ENCODE data around the gene PTAFR.

The PTAFR gene

GRCh38 chr1:28190996-28191645 is 14.6 kb upstream of the PTAFR start:
- Histone ChIP-seq H3K4me2 (no peak overlapping the region), H3K79me2 (ENCODE audit: insufficient read depth, low read depth) (no peaks in the 10 kb centered on the region), H3K36me3 (ENCODE audit: insufficient read depth) (no peaks in the 10 kb centered on the region), H4K20me1 (ENCODE audit: insufficient read depth) (no peaks in the 10 kb centered on the region), H3K27ac (no peak overlapping the region), H2AFZ (ENCODE audit: low read depth) (no peak overlapping the region), H3K27me3 (ENCODE audit: insufficient read depth, low read depth) (no peaks in the 10 kb centered on the region), H3K4me1 (ENCODE audit: low read depth, poor library complexity, severe bottlenecking) (no peaks in the 10 kb centered on the region), H3K9ac (no peak overlapping the region), H3K4me3 (IDR thresholded peaks at IDR 0.05; ENCODE audit: insufficient read depth, low read depth, low read length) (no peak overlapping the region)
- no peak for TF ChIP-seq CTCF (conservative IDR thresholded peaks at IDR 0.05; ENCODE audit: low read depth, low read length)

GRCh38 chr1:28190337-28190979 is 14.0 kb upstream of the PTAFR start:
- Histone ChIP-seq H3K27me3 (ENCODE audit: insufficient read depth, low read depth) (no peaks in the 10 kb centered on the region), H3K4me1 (ENCODE audit: low read depth, poor library complexity, severe bottlenecking) (no peaks in the 10 kb centered on the region), H3K9ac (no peak overlapping the region), H3K4me2 (no peak overlapping the region), H3K4me3 (IDR thresholded peaks at IDR 0.05; ENCODE audit: insufficient read depth, low read depth, low read length) (no peak overlapping the region), H4K20me1 (ENCODE audit: insufficient read depth) (no peaks in the 10 kb centered on the region), H3K36me3 (ENCODE audit: insufficient read depth) (no peaks in the 10 kb centered on the region), H3K79me2 (ENCODE audit: insufficient read depth, low read depth) (no peaks in the 10 kb centered on the region), H2AFZ (ENCODE audit: low read depth) (no peak overlapping the region), H3K27ac (no peak overlapping the region)
- TF ChIP-seq CTCF (conservative IDR thresholded peaks at IDR 0.05; ENCODE audit: low read depth, low read length), result no peak

GRCh38 chr1:28185071-28185470 is 8.6 kb upstream of the PTAFR start:
- no peak overlapping the region for H3K4me3 ChIP-seq (IDR thresholded peaks at IDR 0.05; ENCODE audit: insufficient read depth, low read depth, low read length)
- H4K20me1 ChIP-seq (ENCODE audit: insufficient read depth), result no peaks in the 10 kb centered on the region
- H3K27ac ChIP-seq, result no peak overlapping the region
- H3K27me3 ChIP-seq (ENCODE audit: insufficient read depth, low read depth), result no peaks in the 10 kb centered on the region
- H3K79me2 ChIP-seq (ENCODE audit: insufficient read depth, low read depth), result no peaks in the 10 kb centered on the region
- no peak for TF ChIP-seq CTCF (conservative IDR thresholded peaks at IDR 0.05; ENCODE audit: low read depth, low read length)
- no peak overlapping the region for H3K9ac ChIP-seq
- no peak overlapping the region for H2AFZ ChIP-seq (ENCODE audit: low read depth)
- no peaks in the 10 kb centered on the region for H3K4me1 ChIP-seq (ENCODE audit: low read depth, poor library complexity, severe bottlenecking)
- H3K4me2 ChIP-seq, result no peak overlapping the region
- no peaks in the 10 kb centered on the region for H3K36me3 ChIP-seq (ENCODE audit: insufficient read depth)

GRCh38 chr1:28180306-28181305 is 4.1 kb upstream of the PTAFR start:
- H3K27me3 ChIP-seq (ENCODE audit: insufficient read depth, low read depth), result no peaks in the 10 kb centered on the region
- no peak overlapping the region for H3K4me3 ChIP-seq (IDR thresholded peaks at IDR 0.05; ENCODE audit: insufficient read depth, low read depth, low read length)
- no peak overlapping the region for H2AFZ ChIP-seq (ENCODE audit: low read depth)
- H3K79me2 ChIP-seq (ENCODE audit: insufficient read depth, low read depth), result no peaks in the 10 kb centered on the region
- no peaks in the 10 kb centered on the region for H3K4me1 ChIP-seq (ENCODE audit: low read depth, poor library complexity, severe bottlenecking)
- TF ChIP-seq CTCF (conservative IDR thresholded peaks at IDR 0.05; ENCODE audit: low read depth, low read length), result no peak
- H3K4me2 ChIP-seq, result no peak overlapping the region
- H3K27ac ChIP-seq, result no peak overlapping the region
- H4K20me1 ChIP-seq (ENCODE audit: insufficient read depth), result no peaks in the 10 kb centered on the region
- no peak overlapping the region for H3K9ac ChIP-seq
- H3K36me3 ChIP-seq (ENCODE audit: insufficient read depth), result no peaks in the 10 kb centered on the region
